Activated B cell treated with CpG ODN at 0.5 μM for 24 hours (primary cell): Measurements from ENCODE around the gene RAPH1. TPM values are rescaled to one million over a fixed set of nuclear protein-coding genes. Genes with fewer than 3 reads are reported as not detected.

Experiments
- ATAC-seq: fragments of 200-7000 bp; cut with Tn5 transposase; one replicate; pipeline ENCODE4 v1.10.0; 2021; ENCODE audit warnings: low read depth, mild to moderate bottlenecking, moderate library complexity
- CTCF ChIA-PET: fragments of 350-600 bp; sonication (Branson Sonifier 250); formaldehyde crosslinking; loops from one replicate; lab custom pipeline; 2021; ENCODE audit warnings: antibody characterized with exemption; lab: Charles Lee
- POLR2A ChIA-PET: fragments of 350-600 bp; sonication (Branson Sonifier 250); formaldehyde crosslinking; loops from one replicate; lab custom pipeline; 2021; ENCODE audit warnings: antibody characterized with exemption; lab: Charles Lee
- DNase-seq: peaks from one replicate; pipeline ENCODE4 v3.0.0; 2022
- H3K27ac Mint-ChIP-seq: one replicate; pipeline ENCODE4 v1.8.0; 2020; ENCODE audit warnings: mixed read lengths
- H3K27me3 Mint-ChIP-seq: one replicate; pipeline ENCODE4 v1.8.0; 2021; ENCODE audit warnings: mixed read lengths
- H3K36me3 Mint-ChIP-seq: one replicate; pipeline ENCODE4 v1.8.0; 2021; ENCODE audit warnings: low read depth, mixed read lengths
- H3K4me1 Mint-ChIP-seq: one replicate; pipeline ENCODE4 v1.8.0; 2021; ENCODE audit warnings: mixed read lengths
- H3K4me3 Mint-ChIP-seq: one replicate; pipeline ENCODE4 v1.8.0; 2020; ENCODE audit warnings: mild to moderate bottlenecking, mixed read lengths
- H3K9me3 Mint-ChIP-seq: one replicate; pipeline ENCODE4 v1.8.0; 2020; ENCODE audit warnings: mixed read lengths
- CTCF ChIP-seq: fragments of 200-600 bp; IDR thresholded peaks from one replicate; pipeline ENCODE4 v1.8.0; 2022; ENCODE audit warnings: antibody characterized with exemption, mild to moderate bottlenecking
- intact Hi-C: fragments of 100-400 bp; cut with micrococcal nuclease; formaldehyde crosslinking; loops from one replicate; pipeline ENCODE4 v1.15.1; 2024
- total RNA-seq: library from RNA; stranded (reverse); gene quantifications from 2 replicates; pipeline ENCODE4 v1.2.3, GENCODE V29; 2022

Gene RAPH1
- total RNA-seq, 1 donor from 2014 or later, result 0.11 TPM

GRCh38 chr2:203470371-203470770 lies 64.7 kb downstream of the RAPH1 start:
- H3K27ac Mint-ChIP-seq, result no peak overlapping the region

GRCh38 chr2:203469546-203469945 lies 65.6 kb downstream of the RAPH1 start:
- no peaks in the 10 kb centered on the region for H3K9me3 Mint-ChIP-seq
- H3K4me3 Mint-ChIP-seq, result no peak overlapping the region
- H3K36me3 Mint-ChIP-seq, result no peaks in the 10 kb centered on the region
- ATAC-seq (no peak), DNase-seq (no peak)
- ChIA-PET POLR2A (no interaction called here), CTCF (no interaction called here)
- no peaks in the 10 kb centered on the region for H3K4me1 Mint-ChIP-seq
- intact Hi-C loops, result no loop called here
- peaks cover 1% of the 10 kb centered on the region for H3K27me3 Mint-ChIP-seq
- no peak for TF ChIP-seq CTCF
- no peak overlapping the region for H3K27ac Mint-ChIP-seq

More at GRCh38 chr2:203470371-203470770, 64.7 kb downstream of the RAPH1 start:
- no peaks in the 10 kb centered on the region for H3K9me3 Mint-ChIP-seq
- intact Hi-C loops, result no loop called here
- ChIA-PET POLR2A (no interaction called here), CTCF (no interaction called here)
- DNase-seq, result no peak
- no peak overlapping the region for H3K4me3 Mint-ChIP-seq
- no peak for ATAC-seq
- H3K36me3 Mint-ChIP-seq, result no peaks in the 10 kb centered on the region
- peaks cover 1% of the 10 kb centered on the region for H3K27me3 Mint-ChIP-seq
- no peak for TF ChIP-seq CTCF
- no peaks in the 10 kb centered on the region for H3K4me1 Mint-ChIP-seq

GRCh38 chr2:203463266-203463678 lies 71.8 kb downstream of the RAPH1 start:
- H3K36me3 Mint-ChIP-seq, result no peaks in the 10 kb centered on the region
- TF ChIP-seq CTCF, result no peak
- no peaks in the 10 kb centered on the region for H3K4me1 Mint-ChIP-seq
- DNase-seq (no peak), ATAC-seq (no peak)
- intact Hi-C loops, result no loop called here
- CTCF ChIA-PET, result no interaction called here
- H3K4me3 Mint-ChIP-seq, result no peak overlapping the region
- no peaks in the 10 kb centered on the region for H3K9me3 Mint-ChIP-seq
- POLR2A ChIA-PET, result interaction anchor here (0.6 to 0.7 kb wide), 2 partner anchors 9 to 47 kb away, joined by 3 to 11 read pairs; no protein-coding TSS in a partner anchor
- peaks cover 9% of the 10 kb centered on the region for H3K27me3 Mint-ChIP-seq
- H3K27ac Mint-ChIP-seq, result no peak overlapping the region

- intact Hi-C loops, result no loop called here
- DNase-seq, result no peak
- Mint-ChIP-seq H3K9me3 (no peaks in the 10 kb centered on the region), H3K36me3 (no peaks in the 10 kb centered on the region), H3K4me1 (no peaks in the 10 kb centered on the region), H3K27me3 (peaks cover 9% of the 10 kb centered on the region), H3K4me3 (no peak overlapping the region), H3K27ac (no peak overlapping the region)
- ATAC-seq, result no peak
- CTCF ChIA-PET, result no interaction called here
- POLR2A ChIA-PET, result no interaction called here
- TF ChIP-seq CTCF, result no peak
These were observed 72.8 kb downstream of the RAPH1 start for GRCh38 chr2:203462308-203462707.

GRCh38 chr2:203461746-203462145 lies 73.4 kb downstream of the RAPH1 start:
- CTCF ChIA-PET, result no interaction called here
- intact Hi-C loops, result no loop called here
- no peak for DNase-seq
- H3K36me3 Mint-ChIP-seq, result no peaks in the 10 kb centered on the region
- no peak overlapping the region for H3K4me3 Mint-ChIP-seq
- H3K9me3 Mint-ChIP-seq, result no peaks in the 10 kb centered on the region
- H3K27me3 Mint-ChIP-seq, result peaks cover 9% of the 10 kb centered on the region
- TF ChIP-seq CTCF, result no peak
- no peaks in the 10 kb centered on the region for H3K4me1 Mint-ChIP-seq
- POLR2A ChIA-PET, result no interaction called here
- ATAC-seq, result no peak
- no peak overlapping the region for H3K27ac Mint-ChIP-seq
